Tibial nerve (tissue), 4 donors: ENCODE results near the gene TMED6.

ENCODE experiments used
- EP300 ChIP-seq, 2 donors: sonication (generic); formaldehyde crosslinking; IDR thresholded peaks; one replicate each; pipeline ENCODE4 v1.6.1; 2017; ENCODE audit warnings: antibody characterized with exemption in 2 of 2, mild to moderate bottlenecking in 1 of 2
- POLR2A ChIP-seq, 2 donors: fragments of 450-650 bp; IDR thresholded peaks; one replicate each; pipeline ENCODE4 v1.6.1; 2017; ENCODE audit warnings: antibody characterized with exemption in 2 of 2, mild to moderate bottlenecking in 2 of 2, moderate library complexity in 2 of 2
- TF ChIP-seq, protein P1 (sequence below), 5 experiments: fragments of 200-600 bp in 3 of 5; fragments of 450-650 bp in 2 of 5; sonication (generic) in 3 of 5; IDR thresholded peaks; one replicate each; pipeline ENCODE4 v1.5.1; 2016 to 2019; ENCODE audit warnings: antibody characterized with exemption in 5 of 5, mild to moderate bottlenecking in 3 of 5, moderate library complexity in 2 of 5

DNA sequence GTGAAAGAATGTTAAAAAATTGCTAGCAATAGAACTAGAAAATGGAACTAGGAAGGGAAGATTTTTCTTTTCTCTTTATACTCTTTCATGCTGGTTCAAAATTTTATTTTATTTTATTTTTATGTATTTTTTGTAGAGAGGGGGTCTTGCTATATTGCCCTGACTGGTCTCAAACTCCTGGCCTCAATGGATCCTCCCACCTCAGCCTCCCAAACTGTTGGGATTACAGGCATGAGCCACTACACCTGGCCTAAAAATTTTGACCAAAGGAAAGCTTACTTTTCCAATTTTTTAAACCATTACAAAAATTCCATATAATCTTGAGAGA lies 44.2 kb upstream of the TMED6 start:
- TF ChIP-seq, protein P1, sequence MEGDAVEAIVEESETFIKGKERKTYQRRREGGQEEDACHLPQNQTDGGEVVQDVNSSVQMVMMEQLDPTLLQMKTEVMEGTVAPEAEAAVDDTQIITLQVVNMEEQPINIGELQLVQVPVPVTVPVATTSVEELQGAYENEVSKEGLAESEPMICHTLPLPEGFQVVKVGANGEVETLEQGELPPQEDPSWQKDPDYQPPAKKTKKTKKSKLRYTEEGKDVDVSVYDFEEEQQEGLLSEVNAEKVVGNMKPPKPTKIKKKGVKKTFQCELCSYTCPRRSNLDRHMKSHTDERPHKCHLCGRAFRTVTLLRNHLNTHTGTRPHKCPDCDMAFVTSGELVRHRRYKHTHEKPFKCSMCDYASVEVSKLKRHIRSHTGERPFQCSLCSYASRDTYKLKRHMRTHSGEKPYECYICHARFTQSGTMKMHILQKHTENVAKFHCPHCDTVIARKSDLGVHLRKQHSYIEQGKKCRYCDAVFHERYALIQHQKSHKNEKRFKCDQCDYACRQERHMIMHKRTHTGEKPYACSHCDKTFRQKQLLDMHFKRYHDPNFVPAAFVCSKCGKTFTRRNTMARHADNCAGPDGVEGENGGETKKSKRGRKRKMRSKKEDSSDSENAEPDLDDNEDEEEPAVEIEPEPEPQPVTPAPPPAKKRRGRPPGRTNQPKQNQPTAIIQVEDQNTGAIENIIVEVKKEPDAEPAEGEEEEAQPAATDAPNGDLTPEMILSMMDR (IDR thresholded peaks at IDR 0.05), result peak in 1 of 5 experiments; percentile 83
- TF ChIP-seq POLR2A (IDR thresholded peaks at IDR 0.05) (no peak), EP300 (IDR thresholded peaks at IDR 0.05) (no peak)
